HCT116 (cell line): ENCODE results near the gene GNAO1. TPM values are rescaled to one million over a fixed set of nuclear protein-coding genes. Genes with fewer than 3 reads are reported as not detected.

Experiments used
- ATAC-seq: fragments of 200-7000 bp; cut with Tn5 transposase; 2 replicates; pipeline ENCODE4 v1.9.1; 2020; ENCODE audit warnings: mild to moderate bottlenecking, moderate library complexity
- BruUV-seq: library from RNA; stranded (reverse); fragments of 400-500 nt; replicated peaks from 2 replicates; lab custom pipeline; 2021; lab: Mats Ljungman, UMichigan
- CTCF ChIA-PET: fragments of 300-600 bp; sonication (Branson Sonifier 250); formaldehyde crosslinking; loops from one replicate; lab custom pipeline; 2021; ENCODE audit warnings: antibody characterized with exemption; lab: Charles Lee
- POLR2A ChIA-PET: fragments of 300-600, 350-600 bp; sonication (Branson Sonifier 250); formaldehyde crosslinking; loops from one replicate; lab custom pipeline; 2021; ENCODE audit warnings: antibody characterized with exemption; lab: Charles Lee
- RAD21 ChIA-PET, 2 experiments: fragments of 300-600 bp; sonication (Branson Sonifier 250); formaldehyde crosslinking; loops; one replicate each; lab custom pipeline; 2023; ENCODE audit warnings: low total read pairs in 2 of 2; ENCODE audit not compliant: uncharacterized antibody in 2 of 2, unreplicated experiment in 2 of 2, low non-redundant PET in 1 of 2; lab: Charles Lee
- DNase-seq: peaks from one replicate; pipeline ENCODE4 v3.0.0-alpha.2; 2010; ENCODE audit warnings: low read depth, low spot score
- H2AFZ ChIP-seq: fragments of 200-600 bp; shearing (Covaris generic), sonication (generic); 2 replicates; pipeline ENCODE4 v1.6.1; 2017; ENCODE audit warnings: low read depth, mixed run types, mixed read lengths, antibody characterized with exemption, low read length; ENCODE audit not compliant: poor library complexity, severe bottlenecking
- H3K27ac ChIP-seq: 2 replicates; pipeline ENCODE4 v1.5.1; 2012; ENCODE audit warnings: low read depth, low read length
- H3K27me3 ChIP-seq: fragments of 200-600 bp; sonication (generic); 2 replicates; pipeline ENCODE4 v1.6.1; 2016; ENCODE audit warnings: mixed run types, low read length, mixed read lengths; ENCODE audit not compliant: insufficient read depth
- H3K36me3 ChIP-seq, 2 experiments: fragments of 200-500 bp in 1 of 2; fragments of 200-600 bp in 1 of 2; sonication (Bioruptor generic) in 1 of 2; sonication (generic) in 1 of 2; 2 replicates each; pipeline versions ENCODE4 v1.5.1 to v1.6.1; 2014 to 2016; ENCODE audit warnings: low read length in 2 of 2, inconsistent platforms in 1 of 2, mixed read lengths in 1 of 2, mixed run types in 1 of 2; ENCODE audit not compliant: insufficient read depth in 2 of 2, control insufficient read depth in 1 of 2
- H3K4me1 ChIP-seq, 2 experiments: fragments of 200-600 bp in 1 of 2; sonication (generic) in 1 of 2; 2 replicates each; pipeline versions ENCODE4 v1.5.1 to v1.6.1; 2012 to 2017; ENCODE audit warnings: low read length in 2 of 2, inconsistent platforms in 1 of 2, mild to moderate bottlenecking in 1 of 2, mixed read lengths in 1 of 2, mixed run types in 1 of 2, moderate library complexity in 1 of 2; ENCODE audit not compliant: insufficient read depth in 2 of 2, control insufficient read depth in 1 of 2
- H3K4me2 ChIP-seq: fragments of 200-600 bp; sonication (generic); 2 replicates; pipeline ENCODE4 v1.6.1; 2017; ENCODE audit warnings: mixed run types, low read length, mixed read lengths
- H3K4me3 ChIP-seq, 2 experiments: fragments of 200-600 bp in 1 of 2; sonication (generic) in 1 of 2; replicated peaks in 1 of 2; 2 replicates each; pipeline ENCODE4 v1.5.1; 2011 to 2016; ENCODE audit warnings: low read length in 2 of 2, control low read depth in 1 of 2, low read depth in 1 of 2, mild to moderate bottlenecking in 1 of 2, mixed read lengths in 1 of 2, mixed run types in 1 of 2
- H3K79me2 ChIP-seq: fragments of 200-600 bp; sonication (generic); 2 replicates; pipeline ENCODE4 v1.6.1; 2017; ENCODE audit warnings: mild to moderate bottlenecking, mixed run types, low read length, moderate library complexity, mixed read lengths; ENCODE audit not compliant: insufficient read depth
- H3K9ac ChIP-seq: fragments of 200-600 bp; sonication (generic); 2 replicates; pipeline ENCODE4 v1.6.1; 2016; ENCODE audit warnings: low read length, mixed read lengths
- H3K9me2 ChIP-seq: fragments of 200-600 bp; sonication (generic), shearing (Covaris generic); 2 replicates; pipeline ENCODE4 v1.6.1; 2017; ENCODE audit warnings: mixed run types, mild to moderate bottlenecking, moderate library complexity; ENCODE audit not compliant: insufficient read depth
- H3K9me3 ChIP-seq, 2 experiments: fragments of 200-500 bp in 1 of 2; fragments of 200-600 bp in 1 of 2; sonication (Bioruptor generic) in 1 of 2; sonication (generic) in 1 of 2; 2 replicates each; pipeline ENCODE4 v1.6.1; 2014 to 2017; ENCODE audit warnings: low read length in 2 of 2, mixed read lengths in 2 of 2, inconsistent platforms in 1 of 2, low read depth in 1 of 2, mild to moderate bottlenecking in 1 of 2, mixed run types in 1 of 2, moderate library complexity in 1 of 2; ENCODE audit not compliant: control insufficient read depth in 1 of 2, insufficient read depth in 1 of 2
- H4K20me1 ChIP-seq: fragments of 200-600 bp; sonication (generic), shearing (Covaris generic); 2 replicates; pipeline ENCODE4 v1.6.1; 2017; ENCODE audit warnings: mixed run types, mild to moderate bottlenecking, moderate library complexity; ENCODE audit not compliant: insufficient read depth
- CBX3 ChIP-seq: IDR thresholded peaks from 2 replicates; pipeline ENCODE4 v1.6.1; 2012; ENCODE audit warnings: low read depth
- CEBPB ChIP-seq: IDR thresholded peaks from 2 replicates; pipeline ENCODE4 v1.6.1; 2012; ENCODE audit warnings: low read depth
- EZH2 ChIP-seq: fragments of 200-600 bp; sonication (generic); IDR thresholded peaks from 2 replicates; pipeline ENCODE4 v1.6.1; 2017; ENCODE audit warnings: antibody characterized with exemption, mixed run types
- FOSL1 ChIP-seq: IDR thresholded peaks from 2 replicates; pipeline ENCODE4 v1.6.1; 2012; ENCODE audit warnings: low read depth
- JUND ChIP-seq: IDR thresholded peaks from 2 replicates; pipeline ENCODE4 v1.6.1; 2012
- MAX ChIP-seq: IDR thresholded peaks from 2 replicates; pipeline ENCODE4 v1.6.1; 2012
- POLR2A ChIP-seq: IDR thresholded peaks from 2 replicates; pipeline ENCODE4 v1.7.0; 2011; ENCODE audit warnings: borderline replicate concordance; ENCODE audit not compliant: insufficient read depth, insufficient read length; ENCODE audit errors: extremely low read depth
- SIN3A ChIP-seq: IDR thresholded peaks from 2 replicates; pipeline ENCODE4 v1.6.1; 2012; ENCODE audit warnings: low read depth
- SP1 ChIP-seq: IDR thresholded peaks from 2 replicates; pipeline ENCODE4 v1.6.1; 2012; ENCODE audit warnings: low read depth
- TCF7L2 ChIP-seq: IDR thresholded peaks from 2 replicates; pipeline ENCODE4 v1.7.0; 2011; ENCODE audit warnings: borderline replicate concordance, inconsistent platforms; ENCODE audit not compliant: insufficient read depth, insufficient read length; ENCODE audit errors: extremely low read depth
- ZFX ChIP-seq: fragments of 450-650 bp; IDR thresholded peaks from 2 replicates; pipeline ENCODE4 v1.6.1; 2017
- ZNF274 ChIP-seq: fragments of 200-500 bp; sonication (Bioruptor generic); IDR thresholded peaks from 2 replicates; pipeline ENCODE4 v1.6.1; 2014; ENCODE audit warnings: mild to moderate bottlenecking, low read depth, low read length, inconsistent platforms
- intact Hi-C: fragments of 100-400 bp; cut with micrococcal nuclease; formaldehyde crosslinking; loops from 2 replicates; pipeline ENCODE4 v1.10.0; 2022
- total RNA-seq: library from RNA; stranded (reverse); gene quantifications from one replicate; pipeline ENCODE4 v1.2.1, GENCODE V29; 2021; ENCODE audit not compliant: unreplicated experiment

GNAO1 gene
- total RNA-seq, 1 experiment from 2014 or later: 0.12 TPM

- intact Hi-C loops: no loop called here
- no peaks in the 10 kb centered on the region for H4K20me1 ChIP-seq
- ChIA-PET RAD21 (no interaction called here), CTCF (no interaction called here), POLR2A (no interaction called here)
- no peaks in the 10 kb centered on the region for H3K9me2 ChIP-seq
- BruUV-seq: no TSS peak
- peaks cover 2 to 8% of the 10 kb centered on the region in 2 experiments; a peak in 1 of 4 replicates for H3K4me1 ChIP-seq
- no peaks in the 10 kb centered on the region for H3K9me3 ChIP-seq
- H3K79me2 ChIP-seq: peaks cover 3% of the 10 kb centered on the region; the same call in 1 of the 2 replicates
- H3K27ac ChIP-seq: no peak overlapping the region
- H3K36me3 ChIP-seq: peaks cover 17 to 42% of the 10 kb centered on the region in 2 experiments
- TF ChIP-seq JUND (no peak), ZFX (no peak), TCF7L2 (no peak), EZH2 (no peak), SP1 (no peak), CBX3 (no peak), ZNF274 (no peak), POLR2A (no peak), FOSL1 (no peak), MAX (no peak), CEBPB (no peak)
- H2AFZ ChIP-seq: no peak overlapping the region
- DNase-seq (no peak), ATAC-seq (no peak)
- H3K27me3 ChIP-seq: no peaks in the 10 kb centered on the region
- H3K9ac ChIP-seq: no peak overlapping the region
- no peak overlapping the region for H3K4me3 ChIP-seq
- H3K4me2 ChIP-seq: no peak overlapping the region
Measured at GRCh38 chr16:56387396-56387795, 196.1 kb downstream of the GNAO1 start.

GRCh38 chr16:56388209-56388608 lies 196.9 kb downstream of the GNAO1 start:
- TF ChIP-seq SIN3A: no peak
- TF ChIP-seq, all 23 proteins: peak for 0
- RAD21 ChIA-PET: no interaction called here
- H2AFZ ChIP-seq: no peak overlapping the region
- no peaks in the 10 kb centered on the region for H3K9me2 ChIP-seq
- H3K27me3 ChIP-seq: no peaks in the 10 kb centered on the region
- no peak overlapping the region for H3K9ac ChIP-seq
- peaks cover 15 to 35% of the 10 kb centered on the region in 2 experiments; a peak in 3 of 4 replicates for H3K36me3 ChIP-seq
- peaks cover 3% of the 10 kb centered on the region; the same call in 1 of the 2 replicates for H3K79me2 ChIP-seq
- peaks cover under 1 to 4% of the 10 kb centered on the region in 2 experiments; a peak in 1 of 4 replicates for H3K4me1 ChIP-seq
- H4K20me1 ChIP-seq: no peaks in the 10 kb centered on the region
- intact Hi-C loops: no loop called here
- POLR2A ChIA-PET: no interaction called here
- no peak overlapping the region for H3K4me2 ChIP-seq
- DNase-seq (no peak), ATAC-seq (no peak)
- H3K27ac ChIP-seq: no peak overlapping the region
- H3K9me3 ChIP-seq: no peaks in the 10 kb centered on the region
- H3K4me3 ChIP-seq: no peak overlapping the region
- no TSS peak for BruUV-seq
- CTCF ChIA-PET: no interaction called here
